Keratinocyte (primary cell): ENCODE measurements around the gene LIN7B. TPM values are rescaled to one million over a fixed set of nuclear protein-coding genes. Genes with fewer than 3 reads are reported as not detected.
A peak's percentile ranks its signal among the peaks of the same experiment; 100 is the strongest.

Experiments used
- DNase-seq: peaks from one replicate; pipeline ENCODE4 v3.0.0-alpha.2; 2011; ENCODE audit warnings: low read depth, missing footprints, low spot score
- FAIRE-seq: peaks from 2 replicates; lab custom pipeline; 2011; peaks lifted over from hg19 to GRCh38; lab: Jason Lieb, UNC
- H2AFZ ChIP-seq: 2 replicates; pipeline ENCODE4 v1.6.0; 2012; ENCODE audit warnings: low read length, control low read depth, inconsistent platforms; ENCODE audit not compliant: control insufficient read depth
- H3K27ac ChIP-seq: 2 replicates; pipeline ENCODE4 v1.5.1; 2011; ENCODE audit warnings: low read length; ENCODE audit not compliant: control insufficient read depth, insufficient read depth
- H3K27me3 ChIP-seq: 3 replicates; pipeline ENCODE4 v1.6.0; 2011; ENCODE audit warnings: low read length; ENCODE audit not compliant: control insufficient read depth, insufficient read depth; ENCODE audit errors: extremely low read depth
- H3K36me3 ChIP-seq, 2 experiments: 2 replicates in 1 of 2; 3 replicates in 1 of 2; pipeline ENCODE4 v1.5.1; 2011; ENCODE audit warnings: low read length in 2 of 2, mild to moderate bottlenecking in 1 of 2; ENCODE audit not compliant: control insufficient read depth in 2 of 2, insufficient read depth in 2 of 2; ENCODE audit errors: extremely low read depth in 1 of 2
- H3K4me1 ChIP-seq: 3 replicates; pipeline ENCODE4 v1.5.1; 2011; ENCODE audit warnings: low read length; ENCODE audit not compliant: control insufficient read depth, insufficient read depth; ENCODE audit errors: extremely low read depth
- H3K4me2 ChIP-seq: 3 replicates; pipeline ENCODE4 v1.6.0; 2011; ENCODE audit warnings: low read depth, low read length; ENCODE audit not compliant: control insufficient read depth, insufficient read depth; ENCODE audit errors: extremely low read depth
- H3K4me3 ChIP-seq, 3 experiments: fragments of 200-600 bp in 1 of 3; sonication (generic) in 1 of 3; 2 replicates in 2 of 3; 3 replicates in 1 of 3; pipeline ENCODE4 v1.5.1; 2011 to 2016; ENCODE audit warnings: low read length in 3 of 3, mild to moderate bottlenecking in 3 of 3, control low read depth in 2 of 3, inconsistent platforms in 1 of 3, low read depth in 1 of 3, mixed read lengths in 1 of 3, mixed run types in 1 of 3, moderate library complexity in 1 of 3; ENCODE audit not compliant: control insufficient read depth in 2 of 3, insufficient read depth in 2 of 3; ENCODE audit errors: extremely low read depth in 1 of 3
- H3K79me2 ChIP-seq: 2 replicates; pipeline ENCODE4 v1.6.0; 2012; ENCODE audit warnings: low read length; ENCODE audit not compliant: control insufficient read depth, insufficient read depth
- H3K9ac ChIP-seq: 3 replicates; pipeline ENCODE4 v1.6.0; 2011; ENCODE audit warnings: low read length; ENCODE audit not compliant: control insufficient read depth, insufficient read depth; ENCODE audit errors: extremely low read depth
- H3K9me1 ChIP-seq: 3 replicates; pipeline ENCODE4 v1.6.0; 2011; ENCODE audit warnings: low read length; ENCODE audit not compliant: control insufficient read depth, insufficient read depth; ENCODE audit errors: extremely low read depth
- H3K9me3 ChIP-seq: 2 replicates; pipeline ENCODE4 v1.5.1; 2012; ENCODE audit warnings: low read depth, low read length; ENCODE audit not compliant: control insufficient read depth
- H4K20me1 ChIP-seq: 3 replicates; pipeline ENCODE4 v1.6.0; 2011; ENCODE audit warnings: low read length; ENCODE audit not compliant: control insufficient read depth, insufficient read depth; ENCODE audit errors: extremely low read depth
- EZH2 ChIP-seq: IDR thresholded peaks from one replicate; pipeline ENCODE4 v1.6.1; 2012; ENCODE audit warnings: inconsistent platforms, mild to moderate bottlenecking, low read length, moderate library complexity
- dilution Hi-C: fragments of 300-500 bp; cut with MboI; formaldehyde crosslinking; loops from one replicate; pipeline ENCODE4 v1.7.0; 2020; ENCODE audit warnings: low sequenced_read_pairs; ENCODE audit not compliant: extremely low pct_ligation_motif_present
- polyA plus RNA-seq, 5 experiments: library from polyadenylated mRNA; depleted of rRNA in 3 of 5; stranded (reverse) in 3 of 5; stranded (forward) in 1 of 5; unstranded in 1 of 5; fragments of >200 nt; gene quantifications; 1 replicate in 1 of 5; 2 replicates in 3 of 5; 3 replicates in 1 of 5; pipeline versions ENCODE4 v1.2.1 to v1.2.3, GENCODE V29; 2011 to 2012; ENCODE audit warnings: missing spikeins in 2 of 5, low read depth in 1 of 5, low replicate concordance in 1 of 5
- TF ChIP-seq, protein P1 (sequence below), 3 experiments: IDR thresholded peaks in 1 of 3; conservative IDR thresholded peaks in 1 of 3; optimal IDR thresholded peaks in 1 of 3; 2 replicates in 2 of 3; 3 replicates in 1 of 3; pipeline versions ENCODE3 to v1.5.1; 2011; ENCODE audit warnings: low read length in 3 of 3, mild to moderate bottlenecking in 3 of 3, moderate library complexity in 2 of 3, control low read depth in 1 of 3, inconsistent platforms in 1 of 3; ENCODE audit not compliant: insufficient read depth in 2 of 3; ENCODE audit errors: extremely low read depth in 1 of 3

The LIN7B gene
- polyA plus RNA-seq, 1 donor (not counting 4 experiments of a cell fraction or from before 2014, with no cell fraction given): 1.6 TPM

DNA sequence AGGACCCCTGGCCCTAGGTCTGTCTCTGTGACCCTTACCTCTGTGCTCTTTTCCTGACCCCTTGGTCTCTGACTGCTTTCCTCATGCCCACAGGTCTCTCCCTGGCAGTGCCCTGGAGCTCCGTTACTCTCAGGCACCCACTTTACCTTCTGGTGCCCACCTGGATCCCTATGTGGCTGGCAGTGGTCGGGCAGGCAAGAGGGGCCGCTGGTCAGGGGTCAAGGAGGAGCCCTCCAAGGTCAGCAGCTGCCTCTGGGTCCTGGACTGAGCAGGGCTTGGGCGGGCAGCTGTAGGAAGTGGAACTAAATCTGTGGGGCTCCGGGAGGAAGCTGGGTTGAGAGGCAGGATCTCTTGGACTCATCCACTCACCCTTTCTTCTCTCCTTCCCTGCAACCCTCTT is 21.5 kb downstream of the LIN7B start:
- Histone ChIP-seq H3K9me1 (no peaks in the 10 kb centered on the region), H2AFZ (no peak overlapping the region), H3K9ac (peak overlapping the region; percentile 15), H4K20me1 (no peaks in the 10 kb centered on the region), H3K9me3 (no peaks in the 10 kb centered on the region), H3K4me2 (no peak overlapping the region), H3K79me2 (no peaks in the 10 kb centered on the region), H3K4me3 (no peak overlapping the region), H3K27ac (peak overlapping the region; percentile 14), H3K4me1 (peaks cover 4% of the 10 kb centered on the region), H3K27me3 (no peaks in the 10 kb centered on the region), H3K36me3 (no peaks in the 10 kb centered on the region)
- dilution Hi-C loops: no loop called here
- FAIRE-seq: no peak
- TF ChIP-seq, protein P1, sequence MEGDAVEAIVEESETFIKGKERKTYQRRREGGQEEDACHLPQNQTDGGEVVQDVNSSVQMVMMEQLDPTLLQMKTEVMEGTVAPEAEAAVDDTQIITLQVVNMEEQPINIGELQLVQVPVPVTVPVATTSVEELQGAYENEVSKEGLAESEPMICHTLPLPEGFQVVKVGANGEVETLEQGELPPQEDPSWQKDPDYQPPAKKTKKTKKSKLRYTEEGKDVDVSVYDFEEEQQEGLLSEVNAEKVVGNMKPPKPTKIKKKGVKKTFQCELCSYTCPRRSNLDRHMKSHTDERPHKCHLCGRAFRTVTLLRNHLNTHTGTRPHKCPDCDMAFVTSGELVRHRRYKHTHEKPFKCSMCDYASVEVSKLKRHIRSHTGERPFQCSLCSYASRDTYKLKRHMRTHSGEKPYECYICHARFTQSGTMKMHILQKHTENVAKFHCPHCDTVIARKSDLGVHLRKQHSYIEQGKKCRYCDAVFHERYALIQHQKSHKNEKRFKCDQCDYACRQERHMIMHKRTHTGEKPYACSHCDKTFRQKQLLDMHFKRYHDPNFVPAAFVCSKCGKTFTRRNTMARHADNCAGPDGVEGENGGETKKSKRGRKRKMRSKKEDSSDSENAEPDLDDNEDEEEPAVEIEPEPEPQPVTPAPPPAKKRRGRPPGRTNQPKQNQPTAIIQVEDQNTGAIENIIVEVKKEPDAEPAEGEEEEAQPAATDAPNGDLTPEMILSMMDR (optimal IDR thresholded peaks at IDR 0.05 in 1 of 3, IDR thresholded peaks at IDR 0.05 in 1 of 3, conservative IDR thresholded peaks at IDR 0.05 in 1 of 3; ENCODE audit: extremely low read depth in 1 of 3, insufficient read depth in 2 of 3, low read length in 3 of 3): no peak
- no peak for TF ChIP-seq EZH2
- no peak for DNase-seq

- Histone ChIP-seq H3K4me2 (no peak overlapping the region), H3K27ac (no peak overlapping the region), H3K4me3 (no peak overlapping the region), H3K9me3 (no peaks in the 10 kb centered on the region), H3K9ac (no peak overlapping the region), H3K36me3 (no peaks in the 10 kb centered on the region), H3K27me3 (no peaks in the 10 kb centered on the region), H2AFZ (no peak overlapping the region), H3K4me1 (peaks cover 4% of the 10 kb centered on the region), H4K20me1 (no peaks in the 10 kb centered on the region), H3K79me2 (no peaks in the 10 kb centered on the region), H3K9me1 (no peaks in the 10 kb centered on the region)
- TF ChIP-seq, protein P1 (optimal IDR thresholded peaks at IDR 0.05 in 1 of 3, IDR thresholded peaks at IDR 0.05 in 1 of 3, conservative IDR thresholded peaks at IDR 0.05 in 1 of 3; ENCODE audit: extremely low read depth in 1 of 3, insufficient read depth in 2 of 3, low read length in 3 of 3): no peak
- TF ChIP-seq EZH2: no peak
- dilution Hi-C loops: no loop called here
- FAIRE-seq (no peak), DNase-seq (no peak)
These were observed 22.6 kb downstream of the LIN7B start for GRCh38 chr19:49136771-49137171.
